Spleen (tissue), 11 donors: ENCODE data around the gene DHRS2. TPM values are rescaled to one million over a fixed set of nuclear protein-coding genes. Genes with fewer than 3 reads are reported as not detected.

Experiments
- DNase-seq: peaks from one replicate; pipeline ENCODE4 v3.0.0-alpha.2; 2020
- H3K27ac ChIP-seq, 8 donors: fragments of 200-600 bp; sonication (generic) in 7 of 8; 1 replicate in 4 of 8; 2 replicates in 4 of 8; pipeline versions ENCODE4 v1.5.0 to v1.8.0; 2016 to 2021; ENCODE audit warnings: inconsistent platforms in 4 of 8, mild to moderate bottlenecking in 4 of 8, moderate library complexity in 1 of 8
- H3K27me3 ChIP-seq, 7 donors: fragments of 200-600 bp; sonication (generic) in 6 of 7; replicated peaks in 1 of 7; 1 replicate in 4 of 7; 2 replicates in 3 of 7; pipeline versions ENCODE4 v1.5.0 to v1.8.0; 2016 to 2021; ENCODE audit warnings: inconsistent platforms in 3 of 7, mild to moderate bottlenecking in 1 of 7
- H3K36me3 ChIP-seq, 6 donors: fragments of 200-600 bp; sonication (generic) in 5 of 6; 1 replicate in 4 of 6; 2 replicates in 2 of 6; pipeline versions ENCODE4 v1.5.0 to v1.8.0; 2016 to 2021; ENCODE audit warnings: inconsistent platforms in 2 of 6
- H3K4me1 ChIP-seq, 6 donors: fragments of 200-600 bp; sonication (generic) in 5 of 6; 1 replicate in 3 of 6; 2 replicates in 3 of 6; pipeline versions ENCODE4 v1.5.0 to v1.8.0; 2016 to 2021; ENCODE audit warnings: inconsistent platforms in 3 of 6
- H3K4me3 ChIP-seq, 8 donors: fragments of 200-600 bp; sonication (generic) in 7 of 8; 1 replicate in 4 of 8; 2 replicates in 4 of 8; pipeline versions ENCODE4 v1.5.0 to v1.8.0; 2016 to 2021; ENCODE audit warnings: inconsistent platforms in 4 of 8, mild to moderate bottlenecking in 4 of 8, moderate library complexity in 2 of 8
- H3K9me3 ChIP-seq, 8 donors: fragments of 200-600 bp; sonication (generic) in 7 of 8; 1 replicate in 4 of 8; 2 replicates in 4 of 8; pipeline versions ENCODE4 v1.5.0 to v1.8.0; 2016 to 2021; ENCODE audit warnings: inconsistent platforms in 4 of 8
- CTCF ChIP-seq, 11 experiments: fragments of 200-600 bp in 7 of 11; fragments of 450-650 bp in 4 of 11; sonication (generic) in 4 of 11; IDR thresholded peaks in 8 of 11; conservative IDR thresholded peaks in 3 of 11; 1 replicate in 7 of 11; 2 replicates in 4 of 11; pipeline versions ENCODE4 v1.4.0 to v1.8.0; 2016 to 2021; ENCODE audit warnings: antibody characterized with exemption in 11 of 11, inconsistent platforms in 4 of 11, mild to moderate bottlenecking in 1 of 11
- POLR2A ChIP-seq, 3 donors: fragments of 450-650 bp; IDR thresholded peaks; one replicate each; pipeline ENCODE4 v1.5.1; 2017; ENCODE audit warnings: antibody characterized with exemption in 3 of 3, mild to moderate bottlenecking in 1 of 3
- POLR2AphosphoS5 ChIP-seq, 3 donors: sonication (generic); formaldehyde crosslinking; IDR thresholded peaks; one replicate each; pipeline ENCODE4 v1.5.1; 2017; ENCODE audit warnings: antibody characterized with exemption in 3 of 3
- WGBS, 5 donors: extraction: QIAGEN DNeasy Blood & Tissue Kit in 3 of 5; methylation state at CpG; one replicate each; pipeline versions ENCODE4 v1.1.5 to v1.1.7; 2013 to 2018; 5-methylcytosine and 5-hydroxymethylcytosine counted together
- intact Hi-C: fragments of 100-400 bp; cut with DNase I; formaldehyde crosslinking; loops from one replicate; pipeline ENCODE4 v1.15.0; 2023; ENCODE audit warnings: low total_unique reads
- polyA plus RNA-seq, 3 donors: library from polyadenylated mRNA; stranded (reverse); fragments of 200-250 nt; gene quantifications; one replicate each; pipeline ENCODE4 v1.2.1, GENCODE V29; 2013
- total RNA-seq, 7 donors: library from RNA; depleted of rRNA in 3 of 7; stranded (reverse); fragments of >200 nt in 3 of 7; fragmentation: NEBNext Ultra II Directional in 4 of 7; extraction: Animal tissue kit (Norgen Biotek cat#: 25700) in 4 of 7; gene quantifications; one replicate each; pipeline versions ENCODE4 v1.1.0 to v1.2.1, GENCODE V29; 2016 to 2021
- donor health status: healthy with polysubstance abuse.
- donor health status: DM: no; HTN: no; CAD: no; lungs with moderate emphysema.
- donor health status: DM: no; HTN: no; CAD: no.
- donor health status: Bipolar disorder and iron deficiency.
- donor health status: healthy.
- donor health status: DM: no; HTN: no; CAD: no.
- donor health status: DM: yes; HTN: yes; CAD: no.

Gene DHRS2
- total and polyA plus RNA-seq, 10 donors, result 3.3 to 30.6 (median 14.1) TPM

- Histone ChIP-seq H3K9me3 (peaks cover 0 to 12% (median 4%) of the 10 kb centered on the region in 8 donors), H3K27ac (peak overlapping the region; percentile 42 to 89 (median 80)), H3K4me1 (peaks cover 14 to 45% (median 26%) of the 10 kb centered on the region in 6 donors), H3K27me3 (no peaks in the 10 kb centered on the region), H3K4me3 (no peak overlapping the region), H3K36me3 (no peaks in the 10 kb centered on the region)
- TF ChIP-seq POLR2A (IDR thresholded peaks at IDR 0.05) (no peak), CTCF (IDR thresholded peaks at IDR 0.05 in 8 of 11, conservative IDR thresholded peaks at IDR 0.05 in 3 of 11) (no peak), POLR2AphosphoS5 (IDR thresholded peaks at IDR 0.05) (peak in 2 of 3 donors; percentile 51 to 79)
- intact Hi-C loops, result no loop called here
- DNase-seq, result no peak
- 53 to 74% (median 56%) methylated on average over 5 of the region's 5 CpGs for WGBS, 5 donors
These were observed 4.5 kb downstream of the DHRS2 start for GRCh38 chr14:23640524-23641141.

- Histone ChIP-seq H3K36me3 (no peaks in the 10 kb centered on the region), H3K4me1 (peaks cover 14 to 45% (median 26%) of the 10 kb centered on the region in 6 donors), H3K27me3 (no peaks in the 10 kb centered on the region), H3K4me3 (no peak overlapping the region), H3K9me3 (peaks cover 0 to 9% (median 1%) of the 10 kb centered on the region in 8 donors), H3K27ac (peak overlapping the region; percentile 29 to 89 (median 80))
- intact Hi-C loops, result no loop called here
- no peak for DNase-seq
- TF ChIP-seq POLR2A (IDR thresholded peaks at IDR 0.05), result no peak
- TF ChIP-seq CTCF (IDR thresholded peaks at IDR 0.05 in 8 of 11, conservative IDR thresholded peaks at IDR 0.05 in 3 of 11), result no peak
- TF ChIP-seq POLR2AphosphoS5 (IDR thresholded peaks at IDR 0.05), result no peak
- 89 to 93% (median 90%) methylated on average over 4 of the region's 4 CpGs for WGBS, 5 donors
These were observed 5.2 kb downstream of the DHRS2 start for GRCh38 chr14:23641180-23641914.

- Histone ChIP-seq H3K36me3 (no peaks in the 10 kb centered on the region), H3K4me3 (no peak overlapping the region), H3K27me3 (no peaks in the 10 kb centered on the region), H3K27ac (peak overlapping the region in 7 of 8 donors; percentile 29 to 89 (median 81)), H3K9me3 (peaks cover 0 to 2% (median 0%) of the 10 kb centered on the region in 8 donors), H3K4me1 (peaks cover 14 to 45% (median 26%) of the 10 kb centered on the region in 6 donors)
- intact Hi-C loops, result no loop called here
- TF ChIP-seq POLR2AphosphoS5 (IDR thresholded peaks at IDR 0.05), result no peak
- no peak for TF ChIP-seq POLR2A (IDR thresholded peaks at IDR 0.05)
- TF ChIP-seq CTCF (IDR thresholded peaks at IDR 0.05 in 8 of 11, conservative IDR thresholded peaks at IDR 0.05 in 3 of 11), result no peak
- WGBS, 5 donors, result 45 to 62% (median 56%) methylated on average over 3 of the region's 3 CpGs
- DNase-seq, result no peak
These were observed 5.9 kb downstream of the DHRS2 start for GRCh38 chr14:23641915-23642588.
